Right atrium auricular region (tissue), 2 donors: ENCODE data around the gene LRRK1. TPM values are rescaled to one million over a fixed set of nuclear protein-coding genes. Genes with fewer than 3 reads are reported as not detected.

Experiments
- DNase-seq: peaks from one replicate; pipeline ENCODE4 v3.0.0-alpha.2; 2019; ENCODE audit warnings: low spot score
- H3K27ac ChIP-seq, 2 donors: fragments of 200-600 bp; sonication (generic); 1 replicate in 1 of 2; 2 replicates in 1 of 2; pipeline ENCODE4 v1.5.1; 2016 to 2019
- H3K27me3 ChIP-seq, 2 donors: fragments of 200-600 bp; sonication (generic); one replicate each; pipeline versions ENCODE4 v1.5.1 to v1.6.0; 2017 to 2019
- H3K36me3 ChIP-seq: fragments of 200-600 bp; sonication (generic); one replicate; pipeline ENCODE4 v1.5.1; 2016
- H3K4me1 ChIP-seq, 2 donors: fragments of 200-600 bp; sonication (generic); one replicate each; pipeline versions ENCODE4 v1.5.1 to v1.6.0; 2017 to 2019
- H3K4me3 ChIP-seq, 2 donors: fragments of 200-600 bp; sonication (generic); 1 replicate in 1 of 2; 2 replicates in 1 of 2; pipeline ENCODE4 v1.5.1; 2017 to 2019; ENCODE audit warnings: mild to moderate bottlenecking in 1 of 2, moderate library complexity in 1 of 2
- H3K9me3 ChIP-seq, 2 donors: fragments of 200-600 bp; sonication (generic); one replicate each; pipeline ENCODE4 v1.5.1; 2019
- CTCF ChIP-seq, 2 donors: fragments of 200-600 bp; sonication (generic); IDR thresholded peaks; one replicate each; pipeline ENCODE4 v1.5.1; 2019; ENCODE audit warnings: antibody characterized with exemption in 2 of 2
- total RNA-seq, 2 donors: library from RNA; depleted of rRNA; stranded (reverse); fragments of >200 nt; gene quantifications; one replicate each; pipeline ENCODE4 v1.1.0, GENCODE V29; 2016

LRRK1 gene
- total RNA-seq, 2 donors from 2014 or later: 1.9 to 4.4 TPM

GRCh38 chr15:101054116-101054515, 135.0 kb downstream of the LRRK1 start:
- no peak for DNase-seq
- Histone ChIP-seq H3K4me3 (no peak overlapping the region), H3K4me1 (no peaks in the 10 kb centered on the region), H3K27ac (no peak overlapping the region), H3K9me3 (no peaks in the 10 kb centered on the region), H3K27me3 (no peaks in the 10 kb centered on the region), H3K36me3 (peaks cover 17% of the 10 kb centered on the region)
- no peak for TF ChIP-seq CTCF (IDR thresholded peaks at IDR 0.05)

- Histone ChIP-seq H3K27ac (no peak overlapping the region), H3K27me3 (no peaks in the 10 kb centered on the region), H3K9me3 (no peaks in the 10 kb centered on the region), H3K4me3 (no peak overlapping the region), H3K36me3 (peaks cover 17% of the 10 kb centered on the region), H3K4me1 (no peaks in the 10 kb centered on the region)
- DNase-seq: peak; percentile 48
- TF ChIP-seq CTCF (IDR thresholded peaks at IDR 0.05): no peak
Measured at GRCh38 chr15:101054991-101055390, 135.8 kb downstream of the LRRK1 start.

GRCh38 chr15:101055411-101055810, 136.3 kb downstream of the LRRK1 start:
- Histone ChIP-seq H3K4me1 (no peaks in the 10 kb centered on the region), H3K27me3 (no peaks in the 10 kb centered on the region), H3K36me3 (peaks cover 17% of the 10 kb centered on the region), H3K9me3 (no peaks in the 10 kb centered on the region), H3K27ac (no peak overlapping the region), H3K4me3 (no peak overlapping the region)
- no peak for TF ChIP-seq CTCF (IDR thresholded peaks at IDR 0.05)
- DNase-seq: no peak

GRCh38 chr15:101056366-101057334, 137.5 kb downstream of the LRRK1 start:
- TF ChIP-seq CTCF (IDR thresholded peaks at IDR 0.05): no peak
- H3K4me1 ChIP-seq: no peaks in the 10 kb centered on the region
- H3K27me3 ChIP-seq: no peaks in the 10 kb centered on the region
- H3K27ac ChIP-seq: no peak overlapping the region
- no peaks in the 10 kb centered on the region for H3K9me3 ChIP-seq
- DNase-seq: peak; percentile 52
- no peak overlapping the region for H3K4me3 ChIP-seq
- peaks cover 17% of the 10 kb centered on the region for H3K36me3 ChIP-seq

GRCh38 chr15:101057841-101058407, 138.8 kb downstream of the LRRK1 start:
- Histone ChIP-seq H3K27ac (no peak overlapping the region), H3K4me3 (no peak overlapping the region), H3K36me3 (peaks cover 17% of the 10 kb centered on the region), H3K9me3 (no peaks in the 10 kb centered on the region), H3K4me1 (no peaks in the 10 kb centered on the region), H3K27me3 (no peaks in the 10 kb centered on the region)
- no peak for TF ChIP-seq CTCF (IDR thresholded peaks at IDR 0.05)
- no peak for DNase-seq
